Activated CD4-positive, alpha-beta memory T cell treated with anti-CD3 and anti-CD28 coated beads, Interleukin-2, amount 10 ng/mL, durations not matched to agents 7 days and 5 days (primary cell): ENCODE measurements around the gene TRMT10A. TPM values are rescaled to one million over a fixed set of nuclear protein-coding genes. Genes with fewer than 3 reads are reported as not detected.

ENCODE experiments used
- CTCF ChIA-PET: fragments of 350-600 bp; sonication (Branson Sonifier 250); formaldehyde crosslinking; loops from one replicate; lab custom pipeline; 2021; ENCODE audit warnings: antibody characterized with exemption, inconsistent platforms; lab: Charles Lee
- POLR2A ChIA-PET: fragments of 350-600 bp; sonication (Branson Sonifier 250); formaldehyde crosslinking; loops from one replicate; lab custom pipeline; 2021; ENCODE audit warnings: antibody characterized with exemption; lab: Charles Lee
- DNase-seq: peaks from one replicate; pipeline ENCODE4 v3.0.0-alpha.2; 2020
- H3K27ac Mint-ChIP-seq: one replicate; pipeline ENCODE4 v1.8.0; 2021; ENCODE audit warnings: mild to moderate bottlenecking, mixed read lengths
- H3K27me3 Mint-ChIP-seq: one replicate; pipeline ENCODE4 v1.8.0; 2021; ENCODE audit warnings: mixed read lengths
- H3K36me3 Mint-ChIP-seq: one replicate; pipeline ENCODE4 v1.8.0; 2021; ENCODE audit warnings: low read depth, mixed read lengths
- H3K4me1 Mint-ChIP-seq: one replicate; pipeline ENCODE4 v1.8.0; 2021; ENCODE audit warnings: mixed read lengths
- H3K4me3 Mint-ChIP-seq: one replicate; pipeline ENCODE4 v1.8.0; 2021; ENCODE audit warnings: mild to moderate bottlenecking, mixed read lengths
- H3K9me3 Mint-ChIP-seq: one replicate; pipeline ENCODE4 v1.8.0; 2021; ENCODE audit warnings: mixed read lengths
- total RNA-seq, 2 experiments: library from RNA; stranded (reverse); gene quantifications; one replicate each; pipeline ENCODE4 v1.2.3, GENCODE V29; 2021

Gene TRMT10A
- total RNA-seq, 2 experiments from 2014 or later: 8.5 to 10.4 TPM

- CTCF ChIA-PET: no interaction called here
- Mint-ChIP-seq H3K27me3 (peaks cover 17% of the 10 kb centered on the region), H3K27ac (no peak overlapping the region)
These were observed 22.5 kb upstream of the TRMT10A start for GRCh38 chr4:99586322-99586721.

DNA sequence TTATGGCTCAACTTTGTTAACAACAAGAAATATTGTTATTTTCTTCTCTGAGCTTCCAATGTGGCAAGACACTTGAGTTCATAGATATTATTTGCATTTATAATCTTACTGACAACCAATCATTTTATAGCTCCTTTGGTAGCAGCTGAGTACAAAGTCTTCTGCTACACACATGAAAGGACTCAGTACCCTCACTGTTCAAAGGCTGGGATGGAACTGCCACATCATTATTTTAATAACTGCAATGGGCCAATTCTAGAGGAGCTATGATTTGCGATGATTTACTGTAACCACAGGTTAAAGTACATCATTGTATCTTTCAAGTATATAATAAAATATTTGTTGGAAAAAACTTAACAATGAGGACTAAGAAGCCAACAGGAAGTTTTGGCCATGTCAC, 21.7 kb upstream of the TRMT10A start:
- POLR2A ChIA-PET: no interaction called here
- no peaks in the 10 kb centered on the region for H3K4me1 Mint-ChIP-seq
- no peak for DNase-seq
- H3K36me3 Mint-ChIP-seq: no peaks in the 10 kb centered on the region
- no peak overlapping the region for H3K27ac Mint-ChIP-seq
- CTCF ChIA-PET: interaction anchor here (0.6 to 0.7 kb wide), 2 partner anchors 222 to 674 kb away, joined by 3 read pairs; no protein-coding TSS in a partner anchor
- H3K9me3 Mint-ChIP-seq: no peaks in the 10 kb centered on the region
- H3K4me3 Mint-ChIP-seq: no peak overlapping the region
- peaks cover 20% of the 10 kb centered on the region for H3K27me3 Mint-ChIP-seq

More at GRCh38 chr4:99586322-99586721, 22.5 kb upstream of the TRMT10A start:
- no peak overlapping the region for H3K4me3 Mint-ChIP-seq
- no peaks in the 10 kb centered on the region for H3K4me1 Mint-ChIP-seq
- no peaks in the 10 kb centered on the region for H3K36me3 Mint-ChIP-seq
- DNase-seq: no peak
- no peaks in the 10 kb centered on the region for H3K9me3 Mint-ChIP-seq
- POLR2A ChIA-PET: no interaction called here

DNA sequence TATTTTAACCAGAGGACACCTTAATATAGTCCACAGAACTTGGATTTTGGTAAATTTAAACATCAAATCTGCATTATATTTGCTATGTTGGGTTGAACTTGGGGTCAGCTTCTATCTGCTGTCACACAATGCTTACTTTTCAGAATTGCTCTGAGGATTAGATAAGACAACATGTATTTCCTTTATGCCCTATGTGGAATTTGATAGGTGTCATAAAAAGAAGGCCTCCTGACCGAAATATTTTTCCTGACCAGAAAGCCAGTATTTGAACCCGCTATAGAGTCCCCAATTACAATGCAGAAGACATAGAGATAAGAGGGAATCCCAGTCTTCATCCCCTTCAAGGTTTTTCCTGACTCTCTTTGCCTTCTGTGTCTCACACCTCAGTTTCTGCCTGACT, 14.9 kb upstream of the TRMT10A start:
- no peak overlapping the region for H3K27ac Mint-ChIP-seq
- peaks cover 23% of the 10 kb centered on the region for H3K27me3 Mint-ChIP-seq
- no peaks in the 10 kb centered on the region for H3K36me3 Mint-ChIP-seq
- H3K4me1 Mint-ChIP-seq: no peaks in the 10 kb centered on the region
- ChIA-PET POLR2A (no interaction called here), CTCF (no interaction called here)
- no peak for DNase-seq
- no peak overlapping the region for H3K4me3 Mint-ChIP-seq
- no peaks in the 10 kb centered on the region for H3K9me3 Mint-ChIP-seq

DNA sequence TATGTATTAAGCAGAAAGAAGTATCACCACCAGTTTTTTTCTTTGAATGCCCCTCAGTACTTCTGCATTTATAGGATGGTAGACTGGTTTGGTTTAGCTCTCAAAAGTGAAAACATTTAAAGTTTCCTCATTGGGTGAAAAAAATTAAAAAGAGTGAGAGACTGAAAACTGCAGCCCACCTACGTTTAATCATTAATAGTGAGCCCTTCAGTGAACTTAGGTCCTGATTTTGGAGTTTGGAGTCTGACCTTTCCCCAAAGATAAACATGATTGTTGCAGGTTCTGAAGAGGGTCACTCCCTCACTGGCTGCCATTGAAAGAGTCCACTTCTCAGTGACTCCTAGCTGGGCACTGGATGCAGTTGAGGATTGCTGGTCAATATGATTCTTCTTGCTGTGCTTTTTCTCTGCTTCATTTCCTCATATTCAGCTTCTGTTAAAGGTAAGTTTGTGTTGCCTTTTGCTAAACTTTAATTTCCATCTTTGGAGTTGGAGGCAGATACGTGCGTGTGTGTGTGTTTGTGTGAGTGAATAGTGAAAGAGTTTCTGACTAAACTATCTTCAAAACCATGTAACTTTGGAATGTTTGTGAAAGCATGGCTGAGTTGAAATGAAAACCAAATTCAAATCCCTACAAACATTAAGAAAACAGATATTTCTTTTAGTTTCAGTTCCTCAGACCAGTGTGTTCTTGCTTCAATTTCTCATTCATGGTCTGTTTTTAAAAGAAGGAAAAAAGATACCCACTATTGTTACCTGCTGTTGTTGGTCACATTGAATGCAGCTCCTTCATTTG, 10.9 kb upstream of the TRMT10A start, which contains the start of gene MTTP:
TSS of gene MTTP (plus strand) at position 295 of the 795 bp plus-strand sequence. CDS start at position 381, 86 bp downstream.
- no peak within 1 kb of the TSS for H3K4me3 Mint-ChIP-seq
- H3K27ac Mint-ChIP-seq: no peak within 1 kb of the TSS
- no peaks in the 10 kb centered on the region for H3K4me1 Mint-ChIP-seq
- H3K27me3 Mint-ChIP-seq: peaks cover 27% of the 10 kb centered on the region
- ChIA-PET CTCF (no interaction called here), POLR2A (no interaction called here)
- no peak for DNase-seq
- no peaks in the 10 kb centered on the region for H3K36me3 Mint-ChIP-seq
- H3K9me3 Mint-ChIP-seq: no peaks in the 10 kb centered on the region

GRCh38 chr4:99573735-99574368, 10.0 kb upstream of the TRMT10A start:
- CTCF ChIA-PET: interaction anchor here (1.2 kb wide), 1 partner anchor 234 kb away, joined by 4 read pairs; no protein-coding TSS in a partner anchor
- no peak overlapping the region for H3K4me3 Mint-ChIP-seq

DNA sequence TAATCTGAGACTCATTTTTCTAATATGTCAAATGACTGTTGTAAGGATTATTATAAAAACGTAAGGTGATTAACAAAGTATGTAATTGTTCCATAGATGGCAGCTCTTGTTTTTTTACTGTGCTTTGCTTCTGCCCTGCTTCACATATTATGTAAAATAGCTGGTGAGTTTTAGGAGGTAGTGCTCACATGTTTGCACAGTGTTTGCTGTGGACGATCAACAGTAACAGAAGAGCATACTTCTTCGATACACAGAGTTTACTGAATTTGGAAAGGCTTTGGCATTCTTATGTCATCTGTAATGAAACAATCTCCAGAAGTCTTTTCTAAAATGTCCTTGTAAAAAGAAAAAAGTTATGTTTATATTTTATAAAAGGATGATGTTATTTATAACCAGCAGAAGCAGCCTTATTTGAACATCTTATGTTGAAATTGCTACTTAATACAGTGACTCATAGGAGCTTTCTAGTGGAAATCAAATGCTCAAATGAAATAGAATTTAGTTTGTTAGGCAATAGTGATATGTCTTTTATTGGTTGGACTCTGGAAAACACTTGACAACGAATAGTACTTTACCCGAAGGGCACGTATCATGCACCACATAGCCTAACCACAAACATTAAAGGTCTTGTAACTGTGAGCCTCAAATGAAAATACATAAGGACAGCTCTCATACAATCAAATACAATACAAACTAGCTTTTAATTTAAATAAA, 8.8 kb upstream of the TRMT10A start:
- peaks cover 35% of the 10 kb centered on the region for H3K27me3 Mint-ChIP-seq
- no peaks in the 10 kb centered on the region for H3K4me1 Mint-ChIP-seq
- H3K9me3 Mint-ChIP-seq: no peaks in the 10 kb centered on the region
- no peak overlapping the region for H3K4me3 Mint-ChIP-seq
- CTCF ChIA-PET: interaction anchor here (1.2 kb wide), 1 partner anchor 236 kb away, joined by 4 read pairs; no protein-coding TSS in a partner anchor
- H3K27ac Mint-ChIP-seq: no peak overlapping the region
- DNase-seq: no peak
- no peaks in the 10 kb centered on the region for H3K36me3 Mint-ChIP-seq
- POLR2A ChIA-PET: interaction anchor here (0.9 kb wide), 1 partner anchor 9 kb away, joined by 5 read pairs; the partner anchor contains the start of gene TRMT10A

More at GRCh38 chr4:99573735-99574368, 10.0 kb upstream of the TRMT10A start:
- Mint-ChIP-seq H3K27ac (no peak overlapping the region), H3K4me1 (no peaks in the 10 kb centered on the region), H3K9me3 (no peaks in the 10 kb centered on the region), H3K27me3 (peaks cover 32% of the 10 kb centered on the region), H3K36me3 (no peaks in the 10 kb centered on the region)
- DNase-seq: no peak
- POLR2A ChIA-PET: interaction anchor here (0.9 kb wide), 1 partner anchor 11 kb away, joined by 5 read pairs; the partner anchor contains the start of gene TRMT10A

GRCh38 chr4:99571883-99572282, 8.0 kb upstream of the TRMT10A start:
- Mint-ChIP-seq H3K27me3 (peaks cover 38% of the 10 kb centered on the region), H3K4me3 (no peak overlapping the region), H3K9me3 (no peaks in the 10 kb centered on the region), H3K27ac (no peak overlapping the region), H3K4me1 (no peaks in the 10 kb centered on the region), H3K36me3 (no peaks in the 10 kb centered on the region)
- no peak for DNase-seq
- CTCF ChIA-PET: no interaction called here
- POLR2A ChIA-PET: no interaction called here

GRCh38 chr4:99564921-99565320, 1.1 kb upstream of the TRMT10A start:
- peaks cover 20% of the 10 kb centered on the region for H3K27me3 Mint-ChIP-seq
- no peak overlapping the region for H3K27ac Mint-ChIP-seq
- ChIA-PET CTCF (interaction anchor here (2.0 to 2.5 kb wide), 2 partner anchors 239 to 244 kb away, joined by 12 to 46 read pairs; no protein-coding TSS in a partner anchor), POLR2A (no interaction called here)
- no peak overlapping the region for H3K4me3 Mint-ChIP-seq
- H3K9me3 Mint-ChIP-seq: no peaks in the 10 kb centered on the region
- no peak for DNase-seq
- peaks cover 31% of the 10 kb centered on the region for H3K4me1 Mint-ChIP-seq
- H3K36me3 Mint-ChIP-seq: no peaks in the 10 kb centered on the region

GRCh38 chr4:99552872-99553271, 11.0 kb downstream of the TRMT10A start:
- POLR2A ChIA-PET: no interaction called here
- Mint-ChIP-seq H3K27me3 (no peaks in the 10 kb centered on the region), H3K9me3 (no peaks in the 10 kb centered on the region), H3K4me3 (no peak overlapping the region), H3K4me1 (no peaks in the 10 kb centered on the region), H3K27ac (no peak overlapping the region), H3K36me3 (no peaks in the 10 kb centered on the region)
- CTCF ChIA-PET: interaction anchor here (0.8 to 1.2 kb wide), 2 partner anchors 11 to 255 kb away, joined by 3 read pairs; partner anchors contain the start of gene TRMT10A
- DNase-seq: no peak

GRCh38 chr4:99540277-99540939, 23.4 kb downstream of the TRMT10A start:
- ChIA-PET CTCF (no interaction called here), POLR2A (no interaction called here)
- Mint-ChIP-seq H3K9me3 (no peaks in the 10 kb centered on the region), H3K27ac (no peak overlapping the region), H3K4me1 (no peaks in the 10 kb centered on the region), H3K27me3 (no peaks in the 10 kb centered on the region), H3K4me3 (no peak overlapping the region), H3K36me3 (no peaks in the 10 kb centered on the region)
- no peak for DNase-seq

- no peak for DNase-seq
- H3K27ac Mint-ChIP-seq: no peak overlapping the region
- CTCF ChIA-PET: interaction anchor here (0.8 kb wide), 1 partner anchor 30 kb away, joined by 3 read pairs; no protein-coding TSS in a partner anchor
- H3K27me3 Mint-ChIP-seq: peaks cover 4% of the 10 kb centered on the region
- no peak overlapping the region for H3K4me3 Mint-ChIP-seq
- POLR2A ChIA-PET: no interaction called here
- no peaks in the 10 kb centered on the region for H3K4me1 Mint-ChIP-seq
- no peaks in the 10 kb centered on the region for H3K36me3 Mint-ChIP-seq
- no peaks in the 10 kb centered on the region for H3K9me3 Mint-ChIP-seq
These were observed 26.2 kb downstream of the TRMT10A start for GRCh38 chr4:99537674-99538073.

GRCh38 chr4:99536848-99537247, 27.0 kb downstream of the TRMT10A start:
- POLR2A ChIA-PET: no interaction called here
- no peaks in the 10 kb centered on the region for H3K36me3 Mint-ChIP-seq
- no peak for DNase-seq
- H3K27ac Mint-ChIP-seq: no peak overlapping the region
- no peaks in the 10 kb centered on the region for H3K9me3 Mint-ChIP-seq
- H3K4me3 Mint-ChIP-seq: no peak overlapping the region
- H3K4me1 Mint-ChIP-seq: no peaks in the 10 kb centered on the region
- CTCF ChIA-PET: no interaction called here
- H3K27me3 Mint-ChIP-seq: peaks cover 8% of the 10 kb centered on the region
